ENCODE data around the gene CDY2A. TPM values are rescaled to one million over a fixed set of nuclear protein-coding genes. Genes with fewer than 3 reads are reported as not detected.

Gene CDY2A
- total RNA-seq, 4 donors from 2014 or later = not detected

Other genes starting within 250 kb of the CDY2A start
- not detected for gene CDY2B, start 145.6 kb upstream of the CDY2A start, total RNA-seq